GM12801 (cell line): ENCODE results near the gene DDO.

Source experiments
- TF ChIP-seq, protein P1 (sequence below): IDR thresholded peaks from one replicate; pipeline ENCODE4 v1.5.1; 2011; ENCODE audit warnings: control low read depth; ENCODE audit not compliant: insufficient read length; ENCODE audit errors: extremely low read depth

Gene DDO

DNA sequence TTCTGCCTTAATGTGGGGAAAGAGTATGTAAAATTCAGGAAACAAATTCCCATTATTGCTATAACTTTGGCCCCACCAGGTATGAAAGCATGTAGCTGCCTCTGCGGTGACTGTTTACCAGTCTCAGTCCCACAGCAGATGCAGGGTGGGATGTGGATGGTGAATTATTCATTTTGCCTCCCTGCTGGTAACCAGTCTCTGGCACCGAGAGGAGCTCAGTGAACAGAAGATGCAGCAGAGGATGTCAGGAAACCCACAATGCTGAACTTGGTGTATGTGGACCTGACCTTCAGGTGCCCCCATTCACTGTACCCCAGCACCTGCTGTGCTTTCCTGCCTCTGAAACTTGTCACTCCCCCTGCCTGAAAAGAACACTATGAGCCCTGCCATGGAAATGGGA lies 48.4 kb downstream of the DDO start:
- TF ChIP-seq, protein P1, sequence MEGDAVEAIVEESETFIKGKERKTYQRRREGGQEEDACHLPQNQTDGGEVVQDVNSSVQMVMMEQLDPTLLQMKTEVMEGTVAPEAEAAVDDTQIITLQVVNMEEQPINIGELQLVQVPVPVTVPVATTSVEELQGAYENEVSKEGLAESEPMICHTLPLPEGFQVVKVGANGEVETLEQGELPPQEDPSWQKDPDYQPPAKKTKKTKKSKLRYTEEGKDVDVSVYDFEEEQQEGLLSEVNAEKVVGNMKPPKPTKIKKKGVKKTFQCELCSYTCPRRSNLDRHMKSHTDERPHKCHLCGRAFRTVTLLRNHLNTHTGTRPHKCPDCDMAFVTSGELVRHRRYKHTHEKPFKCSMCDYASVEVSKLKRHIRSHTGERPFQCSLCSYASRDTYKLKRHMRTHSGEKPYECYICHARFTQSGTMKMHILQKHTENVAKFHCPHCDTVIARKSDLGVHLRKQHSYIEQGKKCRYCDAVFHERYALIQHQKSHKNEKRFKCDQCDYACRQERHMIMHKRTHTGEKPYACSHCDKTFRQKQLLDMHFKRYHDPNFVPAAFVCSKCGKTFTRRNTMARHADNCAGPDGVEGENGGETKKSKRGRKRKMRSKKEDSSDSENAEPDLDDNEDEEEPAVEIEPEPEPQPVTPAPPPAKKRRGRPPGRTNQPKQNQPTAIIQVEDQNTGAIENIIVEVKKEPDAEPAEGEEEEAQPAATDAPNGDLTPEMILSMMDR = no peak

DNA sequence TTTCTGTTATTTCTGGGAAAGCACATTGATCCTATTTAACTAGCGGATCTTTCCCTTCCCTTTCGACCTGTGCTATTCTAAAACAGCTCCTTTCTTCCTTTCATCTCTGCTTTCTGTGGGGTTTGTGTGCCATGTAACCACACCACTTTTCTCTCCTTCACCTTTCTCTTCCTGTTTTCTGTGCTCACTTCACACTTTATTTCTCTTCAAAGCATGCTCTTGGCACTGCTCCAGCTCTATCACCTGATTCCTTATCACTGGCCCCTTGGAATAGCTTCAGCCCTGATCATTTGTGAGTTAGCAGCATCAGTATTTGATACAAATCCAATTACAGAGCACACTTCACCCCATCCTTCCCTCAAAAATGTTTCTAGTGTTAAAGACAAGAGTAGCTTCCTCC lies 49.1 kb downstream of the DDO start:
- TF ChIP-seq, protein P1 = no peak

DNA sequence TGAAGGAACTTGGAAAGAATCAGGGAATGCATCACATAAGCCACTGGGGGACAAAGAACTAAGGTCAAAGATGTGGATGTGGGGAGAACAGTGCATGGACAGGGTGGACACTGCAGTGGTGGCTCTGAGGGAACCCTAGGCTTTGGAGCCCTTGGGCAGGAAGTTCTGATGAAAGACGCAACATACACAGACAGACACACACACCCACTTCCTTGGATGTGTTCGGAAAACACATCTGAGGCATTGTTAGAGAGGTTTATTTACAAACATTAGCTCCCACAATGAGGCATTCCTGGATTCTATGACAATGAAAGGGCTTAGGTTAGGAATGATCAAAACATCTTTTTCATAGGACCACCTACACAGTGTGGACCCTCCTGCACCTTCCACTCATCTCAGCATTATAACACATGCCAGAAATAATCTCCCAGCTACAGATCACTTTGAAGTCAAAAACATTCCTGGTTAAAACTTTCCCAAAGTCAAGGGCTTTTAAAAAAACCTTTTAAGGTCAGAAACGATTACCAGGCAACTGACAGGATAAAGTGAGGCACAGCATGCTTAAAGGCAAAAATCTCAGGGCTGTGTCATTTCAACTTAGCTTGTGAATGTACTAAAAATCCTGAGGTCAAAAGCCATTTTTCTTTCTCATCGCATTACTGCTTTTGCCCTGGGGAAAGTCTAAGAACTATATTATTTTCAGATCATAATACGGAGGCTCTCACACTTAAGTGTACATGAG lies 50.8 kb downstream of the DDO start:
- TF ChIP-seq, protein P1 = no peak

DNA sequence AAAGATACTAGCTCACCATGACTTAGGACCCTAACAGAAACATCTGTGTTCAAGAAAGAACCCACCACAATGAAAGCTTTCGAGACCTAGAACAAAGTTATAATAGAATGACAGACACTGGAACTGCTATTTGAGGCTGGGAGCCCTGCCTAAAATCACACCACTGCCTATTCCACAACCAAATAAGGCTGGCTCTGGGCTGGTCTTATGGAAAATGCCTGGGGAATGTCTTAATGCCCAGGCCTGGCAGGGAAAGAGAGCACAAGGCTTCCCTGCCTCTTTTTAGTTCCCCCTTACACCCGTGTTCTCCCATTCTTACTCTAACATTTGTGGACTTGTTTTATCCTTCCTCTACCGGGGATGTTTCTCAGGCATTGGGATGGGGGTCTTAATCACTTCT lies 51.6 kb downstream of the DDO start:
- TF ChIP-seq, protein P1 = no peak

DNA sequence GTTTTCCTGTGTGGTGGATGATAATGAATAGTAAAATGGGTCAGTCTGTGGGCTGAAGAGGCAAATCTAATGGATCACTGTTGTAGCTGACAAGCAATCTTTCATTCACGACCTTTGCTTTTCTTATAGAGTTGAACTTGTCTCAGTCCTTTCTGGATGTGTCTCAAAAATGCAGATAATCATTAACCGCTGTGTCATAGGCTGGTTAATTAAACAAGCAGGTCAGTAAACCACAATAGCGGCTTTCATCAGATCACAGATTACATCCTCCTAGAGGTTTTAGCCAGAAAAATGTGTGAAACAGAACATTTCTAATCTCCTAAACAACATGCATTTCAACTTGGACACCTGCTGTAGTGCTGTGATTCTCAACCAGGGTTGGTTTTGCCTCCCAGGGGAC lies 54.7 kb downstream of the DDO start:
- TF ChIP-seq, protein P1 = no peak

DNA sequence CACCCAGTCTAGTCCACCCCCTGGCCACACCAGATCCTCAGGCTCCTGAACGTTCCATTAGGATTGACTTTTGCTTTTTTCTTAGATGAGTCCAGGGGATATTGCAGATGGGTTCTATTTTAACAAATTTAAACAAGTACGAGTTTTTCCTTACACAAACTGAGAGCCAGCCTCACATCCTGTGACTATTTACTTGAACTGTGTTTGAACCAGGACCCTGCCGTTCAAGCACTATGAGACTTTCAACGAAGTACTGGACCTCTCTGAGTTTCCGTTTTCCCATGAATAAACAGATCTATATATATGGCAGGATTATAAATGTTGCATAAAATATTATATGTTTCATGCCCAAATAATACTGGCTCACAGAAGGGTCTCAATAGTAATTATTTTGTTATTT lies 55.8 kb downstream of the DDO start:
- TF ChIP-seq, protein P1 = no peak

DNA sequence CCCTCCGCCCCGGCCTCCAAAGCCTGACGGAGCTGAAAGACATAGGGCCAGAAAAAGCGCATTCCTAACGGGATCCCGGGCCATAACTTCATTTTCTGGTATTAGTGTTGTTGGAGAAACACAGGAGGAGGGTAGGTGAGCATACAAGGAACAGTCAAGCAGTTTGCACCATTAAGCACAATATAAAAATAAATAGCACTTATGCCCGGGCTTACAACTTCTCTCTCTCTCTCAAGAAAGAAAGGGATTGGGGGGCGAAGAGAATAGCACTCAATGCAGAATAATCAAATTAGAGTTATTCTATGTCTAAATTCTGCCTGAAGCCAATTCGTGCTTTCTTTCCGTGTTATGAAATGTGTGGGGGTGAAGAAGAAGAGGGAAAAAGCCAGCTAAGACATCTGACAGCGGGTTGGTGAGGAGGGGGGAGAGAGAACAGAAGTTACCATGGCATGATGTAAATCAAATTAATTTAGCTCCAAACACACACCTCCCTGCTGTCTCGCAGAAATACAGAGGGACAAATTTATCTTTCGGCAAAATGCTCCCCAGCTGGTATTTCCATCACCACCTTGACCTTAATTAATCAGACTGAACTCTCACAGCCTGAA lies 56.7 kb downstream of the DDO start:
- TF ChIP-seq, protein P1 = no peak
